ENCODE measurements around the gene GIGYF1. TPM values are rescaled to one million over a fixed set of nuclear protein-coding genes. Genes with fewer than 3 reads are reported as not detected.
A peak's percentile ranks its signal among the peaks of the same experiment; 100 is the strongest.
"Not testable (repeated sequence)": the region's sequence is repeated elsewhere in the genome, so short reads cannot be mapped to it uniquely, and the experiment has no call there.

GIGYF1 gene
- total RNA-seq, 1 donor from 2014 or later: 14.1 TPM

- TF ChIP-seq CTCF (conservative IDR thresholded peaks at IDR 0.05; ENCODE audit: low read depth, low read length): no peak
- H3K4me3 ChIP-seq (ENCODE audit: low read depth, low read length): peak overlapping the region; percentile 97
- no peak for DNase-seq (ENCODE audit: low read depth)
These were observed 12.7 kb upstream of the GIGYF1 start for GRCh38 chr7:100706672-100707311.

GRCh38 chr7:100705753-100706671 lies 12.0 kb upstream of the GIGYF1 start, which contains the start of gene POP7:
Gene POP7, plus strand, starts transcription at chr7:100706121. Its CDS starts 710 bp downstream, at chr7:100706831.
- DNase-seq (ENCODE audit: low read depth): peak; percentile 64
- peak within 1 kb of the TSS; percentile 97 for H3K4me3 ChIP-seq (ENCODE audit: low read depth, low read length)
- TF ChIP-seq CTCF (conservative IDR thresholded peaks at IDR 0.05; ENCODE audit: low read depth, low read length): no peak

GRCh38 chr7:100705320-100705752 lies 11.3 kb upstream of the GIGYF1 start:
- DNase-seq (ENCODE audit: low read depth): no peak
- peak; percentile 81 for TF ChIP-seq CTCF (conservative IDR thresholded peaks at IDR 0.05; ENCODE audit: low read depth, low read length)
- H3K4me3 ChIP-seq (ENCODE audit: low read depth, low read length): peak overlapping the region; percentile 97

GRCh38 chr7:100701089-100701488 lies 7.0 kb upstream of the GIGYF1 start:
- not testable (repeated sequence) for DNase-seq (ENCODE audit: low read depth); H3K4me3 ChIP-seq (ENCODE audit: low read depth, low read length)

- no peak for TF ChIP-seq CTCF (conservative IDR thresholded peaks at IDR 0.05; ENCODE audit: low read depth, low read length)
- no peak overlapping the region for H3K4me3 ChIP-seq (ENCODE audit: low read depth, low read length)
- no peak for DNase-seq (ENCODE audit: low read depth)
These were observed 5.0 kb upstream of the GIGYF1 start for GRCh38 chr7:100699018-100699417.

- no peak for TF ChIP-seq CTCF (conservative IDR thresholded peaks at IDR 0.05; ENCODE audit: low read depth, low read length)
- H3K4me3 ChIP-seq (ENCODE audit: low read depth, low read length): no peak overlapping the region
- no peak for DNase-seq (ENCODE audit: low read depth)
These were observed 2.1 kb upstream of the GIGYF1 start for GRCh38 chr7:100696123-100696521.

- TF ChIP-seq CTCF (conservative IDR thresholded peaks at IDR 0.05; ENCODE audit: low read depth, low read length): no peak
- DNase-seq (ENCODE audit: low read depth): no peak
- H3K4me3 ChIP-seq (ENCODE audit: low read depth, low read length): peak overlapping the region; percentile 76
These were observed 545 bp downstream of the GIGYF1 start for GRCh38 chr7:100693312-100694097.

All from epithelial cell of proximal tubule (primary cell).